ENCODE data around the gene GRXCR2. TPM values are rescaled to one million over a fixed set of nuclear protein-coding genes. Genes with fewer than 3 reads are reported as not detected.
A peak's percentile ranks its signal among the peaks of the same experiment; 100 is the strongest.
"Not testable (repeated sequence)": the region's sequence is repeated elsewhere in the genome, so short reads cannot be mapped to it uniquely, and the experiment has no call there.

GRXCR2 gene
- total RNA-seq, 8 experiments from 2014 or later: 0.15 to 0.33 TPM; not detected in 6

DNA sequence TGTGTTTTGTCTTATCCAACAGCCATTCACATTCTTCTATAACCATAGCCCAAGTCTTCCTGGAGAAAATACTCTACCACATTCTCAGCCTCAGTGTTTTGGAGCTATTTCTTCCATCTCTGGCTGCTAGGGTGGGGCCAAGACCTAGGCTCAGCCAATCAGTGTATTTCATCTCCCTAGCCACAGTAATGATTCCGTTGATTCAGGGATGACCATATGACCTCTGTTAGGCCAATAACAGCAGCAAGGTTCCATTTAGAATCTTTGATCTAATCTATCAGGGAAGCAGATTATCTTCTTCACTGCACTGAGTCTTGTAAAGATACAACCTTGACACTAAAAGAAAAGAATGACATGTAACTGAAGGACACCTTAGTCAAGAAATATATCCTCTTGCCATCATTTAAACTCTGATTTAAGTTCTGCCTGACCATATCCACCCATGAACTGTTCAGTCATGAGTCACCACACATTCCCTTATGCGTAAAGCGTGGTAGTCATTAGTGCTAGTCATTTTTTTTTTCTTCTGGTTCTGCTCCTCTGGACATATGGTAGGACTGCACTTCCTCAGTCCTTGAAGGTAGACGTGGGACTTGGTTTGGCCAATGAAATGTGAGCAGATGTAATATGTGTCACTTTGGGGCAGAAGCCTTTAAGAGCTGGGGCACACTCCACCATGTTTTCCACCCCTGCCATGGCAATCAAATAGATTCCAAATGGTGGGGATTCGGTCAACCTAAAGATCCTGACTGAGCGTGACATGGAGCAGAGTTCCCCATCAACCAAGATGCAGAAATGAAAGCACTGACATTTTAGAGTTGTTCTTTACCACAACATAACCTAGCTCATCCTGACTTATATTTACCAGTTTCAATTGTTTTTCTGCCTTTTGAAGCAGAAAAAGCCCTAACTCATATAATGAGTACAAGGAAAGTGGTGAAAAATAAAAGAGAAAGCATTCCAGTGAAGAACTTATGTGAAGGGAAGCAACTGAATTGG is 25.0 kb downstream of the GRXCR2 start:
- ATAC-seq (replicated peaks in 6 of 8): peak in 4 of 8 experiments; percentile 24 to 100 (median 66)

GRCh38 chr5:145846081-145846480 is 26.7 kb downstream of the GRXCR2 start:
- H3K4me1 ChIP-seq (replicated peaks in 1 of 2): no peaks in the 10 kb centered on the region
- in situ Hi-C loops (cut with MboI; ENCODE audit: low pct_unique_long_range_greater_than_20kb in 2 of 9, low sequenced_read_pairs in 9 of 9, unreplicated experiment in 9 of 9): loop anchor here in 2 of 9 experiments (25.0 kb wide), 2 partner anchors 191 to 1634 kb away; no protein-coding TSS in a partner anchor
- no peak overlapping the region for H3K27ac ChIP-seq
- 17 to 100% (median 90%) methylated on average over 1 to 3 of the region's 3 CpGs; no CpG with 5 or more reads in 2 of the 10 experiments for WGBS, 10 experiments
- no peak overlapping the region for H3K4me3 ChIP-seq
- no peak for ATAC-seq (replicated peaks in 6 of 8)

More for the DNA sequence above, 25.0 kb downstream of the GRXCR2 start:
- Histone ChIP-seq H3K4me1 (replicated peaks in 1 of 2) (peaks cover 0 to 3% of the 10 kb centered on the region in 2 donors), H3K27ac (no peak overlapping the region), H3K4me3 (no peak overlapping the region)
- in situ Hi-C loops (cut with MboI; ENCODE audit: low pct_unique_long_range_greater_than_20kb in 2 of 9, low sequenced_read_pairs in 9 of 9, unreplicated experiment in 9 of 9): loop anchor here in 2 of 9 experiments (25.0 kb wide), 2 partner anchors 190 to 1635 kb away; no protein-coding TSS in a partner anchor
- 7 to 100% (median 78%) methylated on average over 1 to 6 of the region's 6 CpGs for WGBS, 10 experiments

DNA sequence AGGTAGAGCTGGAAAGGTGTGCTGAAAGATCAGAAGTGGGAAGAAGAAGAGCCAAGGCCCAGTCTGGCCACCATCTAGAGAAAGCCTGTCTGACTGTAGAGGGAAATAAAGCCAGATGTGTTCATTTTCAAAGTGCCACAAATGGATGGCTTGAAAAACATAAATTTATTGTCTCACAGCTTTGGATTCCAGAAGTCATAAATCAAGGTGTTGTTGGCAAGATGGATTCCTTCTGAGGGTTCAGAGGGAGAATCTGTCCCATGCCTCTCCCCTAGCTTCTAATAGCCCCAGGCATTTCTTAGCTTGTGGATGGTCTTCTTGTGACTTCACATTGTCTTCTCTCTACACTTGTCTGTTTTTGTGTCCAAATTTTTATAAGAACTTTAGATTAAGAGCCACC is 31.5 kb downstream of the GRXCR2 start:
- ATAC-seq (replicated peaks in 6 of 8): no peak
- no peak overlapping the region for H3K27ac ChIP-seq
- H3K4me1 ChIP-seq (replicated peaks in 1 of 2): no peaks in the 10 kb centered on the region
- H3K4me3 ChIP-seq: no peak overlapping the region
- in situ Hi-C loops (cut with MboI; ENCODE audit: low pct_unique_long_range_greater_than_20kb in 2 of 9, low sequenced_read_pairs in 9 of 9, unreplicated experiment in 9 of 9): loop anchor here in 2 of 9 experiments (25.0 kb wide), 2 partner anchors 196 to 1629 kb away; no protein-coding TSS in a partner anchor

- Histone ChIP-seq H3K4me3 (no peak overlapping the region), H3K27ac (no peak overlapping the region), H3K4me1 (replicated peaks in 1 of 2) (peaks cover 3 to 4% of the 10 kb centered on the region in 2 donors)
- ATAC-seq (replicated peaks in 6 of 8): no peak
- in situ Hi-C loops (cut with MboI; ENCODE audit: low pct_unique_long_range_greater_than_20kb in 2 of 9, low sequenced_read_pairs in 9 of 9, unreplicated experiment in 9 of 9): loop anchor here in 2 of 9 experiments (25.0 kb wide), 2 partner anchors 197 to 1628 kb away; no protein-coding TSS in a partner anchor
- WGBS, 10 experiments: 20 to 100% (median 83%) methylated on average over 1 to 3 of the region's 3 CpGs; no CpG with 5 or more reads in 2 of the 10 experiments
These were observed 32.2 kb downstream of the GRXCR2 start for GRCh38 chr5:145840458-145841132.

DNA sequence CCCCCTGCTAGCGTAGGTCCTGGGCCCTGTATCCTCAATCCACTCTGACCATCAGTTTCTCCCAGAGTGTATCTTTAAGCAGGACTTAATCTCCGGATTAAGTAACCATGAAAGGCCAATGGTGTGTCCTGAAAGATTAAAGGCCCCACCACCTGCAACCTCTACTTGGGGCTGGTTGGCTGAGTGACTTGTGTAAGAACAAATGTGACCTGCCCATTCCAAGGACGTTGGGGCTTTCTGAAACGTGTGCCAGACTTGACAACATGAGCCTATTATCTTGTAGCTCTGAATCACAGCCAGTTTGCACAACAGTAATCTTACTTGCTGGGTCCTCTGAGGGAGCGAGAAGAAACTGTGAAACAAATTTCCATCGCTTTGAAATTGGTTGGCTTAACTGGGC is 34.5 kb downstream of the GRXCR2 start:
- no peak overlapping the region for H3K4me3 ChIP-seq
- whole genome bisulfite sequencing, 10 experiments: 50 to 100% (median 75%) methylated on average over 1 to 6 of the region's 6 CpGs; no CpG with 5 or more reads in 3 of the 10 experiments
- peaks cover 9 to 14% of the 10 kb centered on the region in 2 donors for H3K4me1 ChIP-seq (replicated peaks in 1 of 2)
- no peak overlapping the region for H3K27ac ChIP-seq
- no peak for ATAC-seq (replicated peaks in 6 of 8)
- in situ Hi-C loops (cut with MboI; ENCODE audit: low pct_unique_long_range_greater_than_20kb in 2 of 9, low sequenced_read_pairs in 9 of 9, unreplicated experiment in 9 of 9): loop anchor here in 2 of 9 experiments (25.0 kb wide), 2 partner anchors 199 to 1626 kb away; no protein-coding TSS in a partner anchor

DNA sequence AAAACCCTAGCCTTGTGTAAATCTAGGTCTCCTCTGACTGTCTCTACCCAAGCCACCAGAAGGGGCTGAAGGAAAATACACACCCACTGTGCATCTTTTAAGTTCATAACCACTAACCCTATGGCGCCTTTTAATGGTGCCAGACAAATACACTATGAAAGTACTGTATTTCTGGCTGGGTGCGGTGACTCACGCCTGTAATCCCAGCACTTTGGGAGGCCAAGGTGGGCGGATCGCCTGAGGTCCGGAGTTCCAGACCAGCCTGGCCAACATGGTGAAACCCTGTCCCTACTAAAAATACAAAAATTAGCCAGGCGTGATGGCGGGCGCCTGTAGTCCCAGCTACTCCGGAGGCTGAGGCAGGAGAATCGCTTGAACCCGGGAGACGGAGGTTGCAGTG is 36.6 kb downstream of the GRXCR2 start:
- not testable (repeated sequence) for H3K27ac ChIP-seq; H3K4me3 ChIP-seq; ATAC-seq (replicated peaks in 6 of 8)
- H3K4me1 ChIP-seq (replicated peaks in 1 of 2): peaks cover 9 to 14% of the 10 kb centered on the region in 2 donors
- WGBS, 10 experiments: 84 to 100% (median 97%) methylated on average over 1 to 10 of the region's 13 CpGs; no CpG with 5 or more reads in 2 of the 10 experiments
- in situ Hi-C loops (cut with MboI; ENCODE audit: low pct_unique_long_range_greater_than_20kb in 2 of 9, low sequenced_read_pairs in 9 of 9, unreplicated experiment in 9 of 9): loop anchor here in 2 of 9 experiments (25.0 kb wide), 2 partner anchors 201 to 1624 kb away; no protein-coding TSS in a partner anchor

DNA sequence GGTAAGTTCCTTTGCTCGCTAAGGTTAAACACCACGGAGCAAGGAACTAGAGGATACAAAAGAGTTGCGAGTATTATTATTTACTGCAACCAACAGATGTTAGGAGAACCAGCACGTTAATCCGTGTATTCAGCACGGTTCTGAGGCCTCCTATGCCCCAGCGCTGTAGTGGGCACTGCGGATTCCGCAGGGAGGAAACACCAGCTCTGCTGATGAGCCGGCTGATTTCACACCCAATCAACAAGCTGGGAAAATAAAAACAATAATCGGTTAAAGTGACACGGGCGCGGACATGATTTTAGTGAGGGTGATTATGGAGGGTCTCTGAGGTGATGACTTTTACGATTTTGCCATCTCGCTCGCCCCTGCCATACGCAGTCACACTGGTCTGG is 37.0 kb downstream of the GRXCR2 start:
- peak overlapping the region; percentile 41 to 58 (median 45) for H3K4me3 ChIP-seq
- H3K27ac ChIP-seq: peak overlapping the region in 1 of 2 donors; percentile 12
- peaks cover 9 to 14% of the 10 kb centered on the region in 2 donors for H3K4me1 ChIP-seq (replicated peaks in 1 of 2)
- no peak for ATAC-seq (replicated peaks in 6 of 8)
- 0 to 100% (median 81%) methylated on average over 1 to 13 of the region's 18 CpGs for WGBS, 10 experiments
- in situ Hi-C loops (cut with MboI; ENCODE audit: low pct_unique_long_range_greater_than_20kb in 2 of 9, low sequenced_read_pairs in 9 of 9, unreplicated experiment in 9 of 9): loop anchor here in 2 of 9 experiments (25.0 kb wide), 2 partner anchors 201 to 1624 kb away; no protein-coding TSS in a partner anchor

GRCh38 chr5:145834917-145835847 is 37.6 kb downstream of the GRXCR2 start, which contains the start of gene PRELID2:
PRELID2 (minus strand) TSS chr5:145835342; CDS start chr5:145835251, 91 bp downstream.
- Histone ChIP-seq H3K4me3 (peak within 1 kb of the TSS; percentile 41 to 58 (median 45)), H3K4me1 (replicated peaks in 1 of 2) (peaks cover 9 to 14% of the 10 kb centered on the region in 2 donors), H3K27ac (peak within 1 kb of the TSS in 1 of 2 donors; percentile 12)
- 0 to 39% (median 0%) methylated on average over 1 to 16 of the region's 71 CpGs; no CpG with 5 or more reads in 2 of the 10 experiments for whole genome bisulfite sequencing, 10 experiments
- ATAC-seq (replicated peaks in 6 of 8): peak; percentile 86 to 98 (median 98)
- in situ Hi-C loops (cut with MboI; ENCODE audit: low pct_unique_long_range_greater_than_20kb in 2 of 9, low sequenced_read_pairs in 9 of 9, unreplicated experiment in 9 of 9): loop anchor here in 2 of 9 experiments (25.0 kb wide), 2 partner anchors 202 to 1623 kb away; no protein-coding TSS in a partner anchor

GRCh38 chr5:145834554-145834916 is 38.3 kb downstream of the GRXCR2 start:
- 0 to 100% (median 28%) methylated on average over 1 to 7 of the region's 10 CpGs; no CpG with 5 or more reads in 1 of the 10 experiments for WGBS, 10 experiments
- Histone ChIP-seq H3K4me3 (peak overlapping the region; percentile 41 to 58 (median 45)), H3K27ac (no peak overlapping the region), H3K4me1 (replicated peaks in 1 of 2) (peaks cover 9 to 14% of the 10 kb centered on the region in 2 donors)
- in situ Hi-C loops (cut with MboI; ENCODE audit: low pct_unique_long_range_greater_than_20kb in 2 of 9, low sequenced_read_pairs in 9 of 9, unreplicated experiment in 9 of 9): loop anchor here in 2 of 9 experiments (25.0 kb wide), 2 partner anchors 203 to 1622 kb away; no protein-coding TSS in a partner anchor
- no peak for ATAC-seq (replicated peaks in 6 of 8)

GRCh38 chr5:145833631-145834200 is 39.1 kb downstream of the GRXCR2 start:
- WGBS, 10 experiments: 78 to 100% (median 88%) methylated on average over 1 to 9 of the region's 10 CpGs; no CpG with 5 or more reads in 2 of the 10 experiments
- H3K4me3 ChIP-seq: no peak overlapping the region
- ATAC-seq (replicated peaks in 6 of 8): no peak
- no peak overlapping the region for H3K27ac ChIP-seq
- in situ Hi-C loops (cut with MboI; ENCODE audit: low pct_unique_long_range_greater_than_20kb in 2 of 9, low sequenced_read_pairs in 9 of 9, unreplicated experiment in 9 of 9): loop anchor here in 2 of 9 experiments (25.0 kb wide), 2 partner anchors 204 to 1621 kb away; no protein-coding TSS in a partner anchor
- H3K4me1 ChIP-seq (replicated peaks in 1 of 2): peaks cover 9 to 14% of the 10 kb centered on the region in 2 donors

- Histone ChIP-seq H3K27ac (no peak overlapping the region), H3K4me3 (no peak overlapping the region), H3K4me1 (replicated peaks in 1 of 2) (peaks cover 11 to 15% of the 10 kb centered on the region in 2 donors)
- no peak for ATAC-seq (replicated peaks in 6 of 8)
- in situ Hi-C loops (cut with MboI; ENCODE audit: low pct_unique_long_range_greater_than_20kb in 2 of 9, low sequenced_read_pairs in 9 of 9, unreplicated experiment in 9 of 9): loop anchor here in 2 of 9 experiments (25.0 kb wide), 2 partner anchors 207 to 1618 kb away; no protein-coding TSS in a partner anchor
- WGBS, 10 experiments: 9 to 100% (median 75%) methylated on average over 1 of the region's 1 CpG; no CpG with 5 or more reads in 4 of the 10 experiments
These were observed 42.2 kb downstream of the GRXCR2 start for GRCh38 chr5:145830594-145830993.

Measured in motor neuron (in vitro differentiated cells).